Left cardiac atrium (tissue), 2 donors: Measurements from ENCODE around the gene SS18. TPM values are rescaled to one million over a fixed set of nuclear protein-coding genes. Genes with fewer than 3 reads are reported as not detected.

Experiments
- total RNA-seq, 2 donors: library from RNA; stranded (reverse); fragmentation: NEBNext Ultra II Directional; extraction: Animal tissue kit (Norgen Biotek cat#: 25700); gene quantifications; one replicate each; pipeline ENCODE4 v1.2.1, GENCODE V29; 2021
- donor health status: DM: no; HTN: yes; CAD: no; lungs with severe emphysema.
- donor health status: DM: yes; HTN: yes; CAD: no.

The SS18 gene
- total RNA-seq, 2 donors from 2014 or later = 31.6 to 46.9 TPM

Other genes with a start within 250 kb of the SS18 start
- not detected for gene PSMA8, start 43.3 kb upstream of the SS18 start, total RNA-seq
- gene TAF4B, start 135.8 kb upstream of the SS18 start, total RNA-seq = 1 to 10 TPM; 1.5 to 2.2 TPM